Testis (tissue), 3 donors: ENCODE data around the gene ATOH8. TPM values are rescaled to one million over a fixed set of nuclear protein-coding genes. Genes with fewer than 3 reads are reported as not detected.

Experiments used
- DNase-seq: peaks from one replicate; pipeline ENCODE4 v3.0.0-alpha.2; 2019
- H3K27ac ChIP-seq, 2 donors: fragments of 200-600 bp; sonication (generic); one replicate each; pipeline ENCODE4 v1.5.1; 2019
- H3K27me3 ChIP-seq: fragments of 200-600 bp; sonication (generic); one replicate; pipeline ENCODE4 v1.5.1; 2019
- H3K36me3 ChIP-seq: fragments of 200-600 bp; sonication (generic); one replicate; pipeline ENCODE4 v1.5.1; 2017; ENCODE audit warnings: low read depth; ENCODE audit errors: missing control alignments
- H3K4me1 ChIP-seq: fragments of 200-600 bp; sonication (generic); one replicate; pipeline ENCODE4 v1.5.1; 2019
- H3K4me3 ChIP-seq, 2 donors: fragments of 200-600 bp; sonication (generic); one replicate each; pipeline ENCODE4 v1.5.1; 2017 to 2019
- H3K9me3 ChIP-seq: fragments of 200-600 bp; sonication (generic); one replicate; pipeline ENCODE4 v1.5.1; 2017
- CTCF ChIP-seq, 3 experiments: fragments of 450-650 bp in 2 of 3; fragments of 200-600 bp in 1 of 3; sonication (generic) in 1 of 3; IDR thresholded peaks; one replicate each; pipeline ENCODE4 v1.5.1; 2016 to 2019; ENCODE audit warnings: antibody characterized with exemption in 3 of 3, mild to moderate bottlenecking in 2 of 3, moderate library complexity in 1 of 3
- POLR2A ChIP-seq: fragments of 450-650 bp; IDR thresholded peaks from one replicate; pipeline ENCODE4 v1.6.1; 2017; ENCODE audit warnings: antibody characterized with exemption, mild to moderate bottlenecking, moderate library complexity
- WGBS, 2 donors: methylation state at CpG; one replicate each; pipeline ENCODE4 v1.1.5; 2018; 5-methylcytosine and 5-hydroxymethylcytosine counted together
- intact Hi-C: fragments of 100-400 bp; cut with DNase I; formaldehyde crosslinking; loops from one replicate; pipeline ENCODE4 v1.15.1; 2023; ENCODE audit warnings: low total_unique reads
- polyA plus RNA-seq: library from polyadenylated mRNA; stranded (reverse); fragments of 350-450 nt; fragmentation: Illumina TruSeq; extraction: RNeasy Lipid Tissue Mini Kit (QIAGEN cat#74804); gene quantifications from one replicate; pipeline ENCODE4 v1.2.3, GENCODE V29; 2014; ENCODE audit warnings: low read depth, low replicate concordance; ENCODE audit not compliant: insufficient read depth
- total RNA-seq, 2 donors: library from RNA; depleted of rRNA; stranded (reverse); fragments of >200 nt; gene quantifications; one replicate each; pipeline ENCODE4 v1.2.3, GENCODE V29; 2016

ATOH8 gene
- total and polyA plus RNA-seq, 3 donors from 2014 or later = 13.5 to 16.8 (median 14.2) TPM

- no peak overlapping the region for H3K4me3 ChIP-seq
- WGBS, 2 donors = 89 to 97% methylated on average over 6 to 7 of the region's 7 CpGs
- intact Hi-C loops = no loop called here
- no peaks in the 10 kb centered on the region for H3K36me3 ChIP-seq
- H3K4me1 ChIP-seq = peaks cover 42% of the 10 kb centered on the region
- DNase-seq = no peak
- no peaks in the 10 kb centered on the region for H3K9me3 ChIP-seq
- TF ChIP-seq CTCF (IDR thresholded peaks at IDR 0.05) (no peak), POLR2A (no peak)
- H3K27me3 ChIP-seq = no peaks in the 10 kb centered on the region
- H3K27ac ChIP-seq = no peak overlapping the region
Measured at GRCh38 chr2:85769983-85770362, 16.2 kb downstream of the ATOH8 start.

- intact Hi-C loops = no loop called here
- Histone ChIP-seq H3K4me3 (no peak overlapping the region), H3K27me3 (no peaks in the 10 kb centered on the region), H3K9me3 (no peaks in the 10 kb centered on the region), H3K4me1 (peaks cover 42% of the 10 kb centered on the region), H3K27ac (no peak overlapping the region), H3K36me3 (no peaks in the 10 kb centered on the region)
- 71 to 74% methylated on average over 12 of the region's 12 CpGs for WGBS, 2 donors
- DNase-seq = no peak
- no peak for TF ChIP-seq CTCF (IDR thresholded peaks at IDR 0.05)
Measured at GRCh38 chr2:85770369-85770768, 16.6 kb downstream of the ATOH8 start.

- H3K4me1 ChIP-seq = peaks cover 42% of the 10 kb centered on the region
- H3K27me3 ChIP-seq = no peaks in the 10 kb centered on the region
- H3K4me3 ChIP-seq = no peak overlapping the region
- TF ChIP-seq POLR2A = no peak
- TF ChIP-seq CTCF (IDR thresholded peaks at IDR 0.05) = no peak
- no peak overlapping the region for H3K27ac ChIP-seq
- 73 to 85% methylated on average over 10 of the region's 10 CpGs for WGBS, 2 donors
- intact Hi-C loops = no loop called here
- DNase-seq = no peak
- no peaks in the 10 kb centered on the region for H3K9me3 ChIP-seq
- H3K36me3 ChIP-seq = no peaks in the 10 kb centered on the region
Measured at GRCh38 chr2:85770786-85771409, 17.1 kb downstream of the ATOH8 start.

GRCh38 chr2:85771486-85771885 is 17.7 kb downstream of the ATOH8 start:
- no peaks in the 10 kb centered on the region for H3K36me3 ChIP-seq
- no peak for DNase-seq
- intact Hi-C loops = no loop called here
- no peak for TF ChIP-seq CTCF (IDR thresholded peaks at IDR 0.05)
- TF ChIP-seq POLR2A = no peak
- H3K4me1 ChIP-seq = peaks cover 42% of the 10 kb centered on the region
- no peaks in the 10 kb centered on the region for H3K9me3 ChIP-seq
- no peak overlapping the region for H3K4me3 ChIP-seq
- no peak overlapping the region for H3K27ac ChIP-seq
- WGBS, 2 donors = 65 to 80% methylated on average over 4 of the region's 4 CpGs
- H3K27me3 ChIP-seq = no peaks in the 10 kb centered on the region
